Measurements from ENCODE around the gene OR52E6. TPM values are rescaled to one million over a fixed set of nuclear protein-coding genes. Genes with fewer than 3 reads are reported as not detected.
A peak's percentile ranks its signal among the peaks of the same experiment; 100 is the strongest.

The OR52E6 gene
- total RNA-seq, 4 donors from 2014 or later = not detected

DNA sequence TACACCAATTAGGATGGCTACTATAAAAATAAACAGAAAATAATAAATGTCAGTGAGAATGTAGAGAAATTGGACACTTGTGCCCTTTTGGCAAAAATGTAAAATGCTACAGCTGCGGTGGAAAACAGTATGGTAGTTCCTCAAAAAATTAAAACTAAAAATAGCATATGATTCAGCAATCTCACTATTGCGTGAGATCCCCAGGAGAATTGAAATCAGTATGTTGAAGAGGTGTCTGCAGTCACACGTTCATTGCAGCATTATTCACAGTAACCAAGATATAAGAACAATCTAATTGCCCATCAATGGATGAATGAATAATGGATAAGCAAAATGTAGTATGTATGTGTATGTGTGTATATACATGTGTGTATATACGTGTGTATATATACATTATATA lies 26.2 kb downstream of the OR52E6 start:
- no peak for DNase-seq
- Histone ChIP-seq H3K27me3 (no peaks in the 10 kb centered on the region), H3K36me3 (no peaks in the 10 kb centered on the region), H3K4me1 (no peaks in the 10 kb centered on the region), H3K27ac (no peak overlapping the region), H3K9me3 (no peaks in the 10 kb centered on the region), H3K4me3 (replicated peaks in 1 of 3) (no peak overlapping the region)
- TF ChIP-seq POLR2A (IDR thresholded peaks at IDR 0.05) = no peak
- no peak for TF ChIP-seq CTCF (IDR thresholded peaks at IDR 0.05)
- intact Hi-C loops (cut with DNase I) = no loop called here
- WGBS, 2 donors = 61 to 67% methylated on average over 4 of the region's 4 CpGs

DNA sequence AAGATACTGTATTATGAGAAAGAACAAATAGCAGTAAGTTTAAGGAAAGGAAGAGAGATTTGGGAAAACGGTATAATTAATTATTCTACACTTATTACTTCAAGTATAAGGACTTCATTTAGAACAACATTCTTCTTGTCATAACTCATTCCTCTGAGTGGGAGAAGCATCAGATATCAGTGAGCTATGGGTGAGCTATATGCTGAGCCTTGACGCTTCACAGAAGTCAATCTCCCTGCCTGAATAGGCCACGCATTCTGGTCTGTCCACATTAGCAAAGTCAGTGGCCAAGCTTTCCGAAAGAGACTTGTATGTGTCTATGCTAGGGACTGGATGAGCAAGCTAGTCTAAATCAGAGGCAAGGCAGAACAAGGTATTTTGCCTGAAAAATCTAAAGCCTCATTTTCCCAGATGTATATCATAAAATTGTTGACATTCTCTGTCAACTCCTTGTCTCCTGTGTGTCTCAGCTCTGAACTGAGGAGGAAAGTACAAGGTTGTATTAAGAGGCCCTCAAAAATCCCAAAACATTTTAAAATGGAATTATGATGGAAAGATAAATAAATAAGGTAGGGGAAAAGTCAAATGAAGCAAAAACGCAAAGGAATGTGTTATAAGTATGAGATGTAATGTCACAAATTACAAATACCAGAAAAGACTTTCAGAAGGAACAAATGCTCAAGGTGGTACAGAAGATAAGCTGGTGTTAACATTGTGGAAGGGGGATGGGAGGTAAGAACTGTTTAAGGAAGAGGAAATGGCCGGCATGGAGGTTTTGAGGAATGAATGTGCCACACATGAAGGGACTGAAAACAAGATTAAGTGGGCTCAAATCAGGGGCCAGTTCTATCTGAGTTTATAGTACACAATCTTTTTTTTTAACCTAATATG lies 31.5 kb downstream of the OR52E6 start:
- TF ChIP-seq POLR2A (IDR thresholded peaks at IDR 0.05) (no peak), CTCF (IDR thresholded peaks at IDR 0.05) (no peak)
- Histone ChIP-seq H3K27me3 (no peaks in the 10 kb centered on the region), H3K4me1 (no peaks in the 10 kb centered on the region), H3K4me3 (replicated peaks in 1 of 3) (no peak overlapping the region), H3K36me3 (no peaks in the 10 kb centered on the region), H3K27ac (no peak overlapping the region), H3K9me3 (no peaks in the 10 kb centered on the region)
- intact Hi-C loops (cut with DNase I) = loop anchor here (5.0 to 10.0 kb wide), 2 partner anchors 333 to 685 kb away; no protein-coding TSS in a partner anchor
- 81% methylated on average over 6 of the region's 6 CpGs for WGBS, 2 donors
- DNase-seq = no peak

- no peaks in the 10 kb centered on the region for H3K27me3 ChIP-seq
- no peak for DNase-seq
- no peak overlapping the region for H3K27ac ChIP-seq
- H3K9me3 ChIP-seq = no peaks in the 10 kb centered on the region
- no peaks in the 10 kb centered on the region for H3K36me3 ChIP-seq
- no peaks in the 10 kb centered on the region for H3K4me1 ChIP-seq
- no peak for TF ChIP-seq CTCF (IDR thresholded peaks at IDR 0.05)
- TF ChIP-seq POLR2A (IDR thresholded peaks at IDR 0.05) = no peak
- WGBS, 2 donors = 57 to 58% methylated on average over 5 of the region's 5 CpGs
- no peak overlapping the region for H3K4me3 ChIP-seq (replicated peaks in 1 of 3)
- intact Hi-C loops (cut with DNase I) = loop anchor here (5.0 to 10.0 kb wide), 2 partner anchors 332 to 684 kb away; no protein-coding TSS in a partner anchor
Observed at GRCh38 chr11:5809122-5809519, 32.6 kb downstream of the OR52E6 start.

GRCh38 chr11:5808500-5809121 lies 33.1 kb downstream of the OR52E6 start, which contains the start of gene OR52N2:
TSS of gene OR52N2 (plus strand) at chr11:5808924. CDS start at chr11:5820336, 11,412 bp downstream.
- intact Hi-C loops (cut with DNase I) = loop anchor here (5.0 to 10.0 kb wide), 2 partner anchors 331 to 684 kb away; no protein-coding TSS in a partner anchor
- no peak within 1 kb of the TSS for H3K27ac ChIP-seq
- peak within 1 kb of the TSS in 2 of 3 donors; percentile 9 for H3K4me3 ChIP-seq (replicated peaks in 1 of 3)
- no peaks in the 10 kb centered on the region for H3K4me1 ChIP-seq
- no peaks in the 10 kb centered on the region for H3K9me3 ChIP-seq
- TF ChIP-seq POLR2A (IDR thresholded peaks at IDR 0.05) (no peak), CTCF (IDR thresholded peaks at IDR 0.05) (peak in 5 of 6 experiments; percentile 49 to 86 (median 81))
- H3K27me3 ChIP-seq = no peaks in the 10 kb centered on the region
- no peaks in the 10 kb centered on the region for H3K36me3 ChIP-seq
- peak; percentile 61 to 76 for DNase-seq
- WGBS, 2 donors = 13 to 16% methylated on average over 24 of the region's 24 CpGs
